ENCODE data around the gene RARB.

- TF ChIP-seq CTCF (IDR thresholded peaks at IDR 0.05), result no peak
- TF ChIP-seq EP300 (IDR thresholded peaks at IDR 0.05), result no peak
Observed at GRCh38 chr3:25454005-25454927, 26.2 kb downstream of the RARB start.
